Mammary epithelial cell (primary cell): Measurements from ENCODE around the gene SDK1.

ENCODE experiments used
- CTCF ChIP-seq, 2 donors: IDR thresholded peaks in 1 of 2; conservative IDR thresholded peaks in 1 of 2; 2 replicates each; pipeline ENCODE4 v1.5.1; 2011 to 2012; ENCODE audit warnings: inconsistent platforms in 2 of 2, low read length in 2 of 2, mild to moderate bottlenecking in 2 of 2, control low read depth in 1 of 2, low read depth in 1 of 2; ENCODE audit not compliant: insufficient read depth in 1 of 2; ENCODE audit errors: extremely low read depth in 1 of 2
- EZH2 ChIP-seq: IDR thresholded peaks from 2 replicates; pipeline ENCODE4 v1.6.1; 2012; ENCODE audit warnings: low read length, inconsistent platforms, borderline replicate concordance

- no peak for TF ChIP-seq CTCF (conservative IDR thresholded peaks at IDR 0.05 in 1 of 2, IDR thresholded peaks at IDR 0.05 in 1 of 2; ENCODE audit: extremely low read depth in 1 of 2, insufficient read depth in 1 of 2, low read depth in 1 of 2, low read length in 2 of 2)
- no peak for TF ChIP-seq EZH2
These were observed 367.7 kb downstream of the SDK1 start for GRCh38 chr7:3668743-3669142.
